RKO (cell line): ENCODE data around the gene SLC66A2.

Experiments used
- DNase-seq: peaks from one replicate; pipeline ENCODE4 v3.0.0-alpha.2; 2016; ENCODE audit warnings: low spot score

Gene SLC66A2

GRCh38 chr18:79937103-79937860 is 14.2 kb downstream of the SLC66A2 start:
- DNase-seq: no peak

- no peak for DNase-seq
Observed at GRCh38 chr18:79936641-79937040, 14.8 kb downstream of the SLC66A2 start.

GRCh38 chr18:79935925-79936324 is 15.5 kb downstream of the SLC66A2 start:
- no peak for DNase-seq

DNA sequence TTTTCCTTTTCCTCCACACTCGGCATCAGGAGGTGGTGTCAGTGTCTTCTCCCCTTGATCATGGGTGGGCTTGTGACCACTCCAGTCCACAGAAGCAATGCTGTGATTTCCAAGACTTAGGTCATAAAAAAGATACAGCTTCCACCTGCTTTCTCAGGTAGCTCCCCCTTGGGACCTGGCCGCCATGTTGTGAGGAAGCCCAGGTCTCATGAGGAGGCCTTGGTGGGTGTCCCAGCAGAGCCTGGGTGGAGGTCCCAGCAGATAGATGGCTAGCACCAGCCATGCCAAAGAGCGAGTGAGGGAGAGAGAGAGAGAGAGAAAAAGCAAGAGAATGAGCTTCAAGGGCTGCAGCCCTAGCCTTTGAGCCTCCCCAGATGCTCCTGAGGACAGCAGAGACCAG is 16.0 kb downstream of the SLC66A2 start:
- DNase-seq: no peak

- DNase-seq: no peak
Observed at GRCh38 chr18:79935098-79935480, 16.4 kb downstream of the SLC66A2 start.

DNA sequence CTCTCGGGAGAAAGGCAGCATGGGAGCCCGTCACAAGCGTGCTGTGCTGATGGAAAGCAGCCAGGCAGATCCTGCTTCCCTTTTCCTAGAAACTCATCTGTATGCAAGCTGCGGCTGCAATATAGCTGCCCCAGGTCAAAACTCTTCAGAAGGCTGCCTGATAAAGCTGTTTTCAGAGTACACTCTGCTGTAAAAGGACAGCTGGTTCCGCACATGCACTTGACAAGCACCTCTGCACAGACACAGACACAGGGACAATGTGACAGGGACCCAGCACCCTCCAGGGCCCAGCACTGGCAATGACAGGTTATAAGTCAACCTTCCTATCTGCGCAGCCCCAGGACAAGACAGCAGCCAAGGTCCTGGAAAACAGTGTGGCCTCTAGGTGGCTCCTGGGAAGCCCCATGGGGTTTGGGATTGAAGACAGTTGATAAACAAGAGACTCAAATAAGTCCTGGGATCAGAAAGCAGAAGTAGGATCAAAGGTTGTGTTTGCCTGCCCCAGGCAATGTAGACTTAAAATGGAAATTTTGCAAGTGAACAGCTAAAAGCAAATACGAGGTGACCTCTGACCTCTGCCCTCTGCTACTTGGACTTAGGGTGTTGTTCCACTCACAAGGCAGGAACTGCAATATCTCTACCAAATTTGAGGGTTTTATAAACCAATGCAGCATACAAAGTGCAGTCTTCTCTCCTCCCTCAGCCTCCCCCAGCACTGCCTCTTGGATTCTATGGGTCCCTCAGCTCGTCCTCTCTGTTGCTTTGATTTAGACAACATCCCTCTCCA is 16.9 kb downstream of the SLC66A2 start:
- DNase-seq: no peak

GRCh38 chr18:79933765-79934164 is 17.7 kb downstream of the SLC66A2 start:
- no peak for DNase-seq

GRCh38 chr18:79932907-79933306 is 18.5 kb downstream of the SLC66A2 start:
- DNase-seq: no peak

DNA sequence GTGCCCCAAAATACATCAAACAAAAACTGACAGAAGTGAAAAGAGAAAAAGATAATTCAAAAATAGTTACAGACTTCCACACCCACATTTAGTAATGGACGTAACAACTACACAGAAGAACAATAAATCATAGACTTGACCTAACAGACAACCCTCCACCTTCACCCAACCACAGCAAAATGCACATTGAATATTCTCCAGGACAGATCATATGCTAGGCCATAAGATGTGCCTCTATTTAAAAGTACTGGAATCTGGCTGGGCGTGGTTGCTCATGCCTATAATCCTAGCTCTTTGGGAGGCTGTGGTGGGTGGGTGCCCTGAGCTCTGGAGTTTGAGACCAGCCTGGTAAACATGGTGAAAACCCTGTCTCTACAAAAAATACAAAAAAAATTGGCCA is 20.0 kb downstream of the SLC66A2 start:
- no peak for DNase-seq

DNA sequence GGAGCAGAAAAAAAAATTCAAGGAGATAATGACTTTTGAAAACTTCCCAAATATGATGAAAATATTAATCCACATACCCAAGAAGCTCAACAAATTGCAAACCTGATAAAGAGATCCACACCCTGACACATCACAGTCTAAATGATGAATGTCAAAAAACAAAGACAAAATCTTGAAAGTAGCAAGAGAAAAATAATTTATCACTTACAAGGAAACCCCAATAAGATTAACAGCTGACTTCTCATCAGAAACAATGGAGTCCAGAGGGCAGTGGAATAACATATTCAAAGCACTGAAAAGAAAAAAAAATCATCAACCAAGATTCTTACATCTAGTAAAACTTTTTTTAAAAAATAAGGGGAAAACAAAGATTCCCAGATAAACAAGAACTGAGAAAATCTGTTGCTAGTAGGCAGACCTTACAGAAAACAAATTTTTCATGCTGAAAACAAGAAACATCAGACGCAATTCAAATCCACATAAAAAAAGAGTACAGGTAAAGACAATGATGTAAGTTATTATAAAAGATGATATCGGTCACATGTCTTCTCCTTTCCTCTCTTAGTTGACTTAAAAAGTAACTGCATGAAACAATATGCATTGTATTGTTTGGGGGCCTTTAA is 21.3 kb downstream of the SLC66A2 start:
- peak; percentile 36 for DNase-seq

DNA sequence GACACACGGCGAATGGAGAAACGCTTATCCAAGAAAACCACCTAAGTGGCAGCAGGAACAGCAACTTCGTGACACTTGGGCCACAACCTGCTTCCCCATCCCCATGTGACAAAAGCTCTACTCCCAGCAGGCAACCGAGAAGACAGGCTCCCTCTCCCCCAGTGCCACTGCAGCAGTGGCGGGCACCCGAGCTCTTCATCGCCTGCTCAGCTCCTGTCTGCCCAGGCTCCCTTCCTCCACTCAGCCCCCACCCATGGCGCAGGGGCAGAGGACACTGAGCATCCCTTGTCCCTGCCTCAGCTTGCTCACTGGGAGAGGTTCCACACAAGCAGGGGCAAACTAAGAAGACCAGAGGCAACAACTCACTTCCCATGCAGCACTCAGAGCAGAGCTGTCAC is 22.9 kb downstream of the SLC66A2 start:
- no peak for DNase-seq

- no peak for DNase-seq
Observed at GRCh38 chr18:79927607-79928562, 23.6 kb downstream of the SLC66A2 start.

DNA sequence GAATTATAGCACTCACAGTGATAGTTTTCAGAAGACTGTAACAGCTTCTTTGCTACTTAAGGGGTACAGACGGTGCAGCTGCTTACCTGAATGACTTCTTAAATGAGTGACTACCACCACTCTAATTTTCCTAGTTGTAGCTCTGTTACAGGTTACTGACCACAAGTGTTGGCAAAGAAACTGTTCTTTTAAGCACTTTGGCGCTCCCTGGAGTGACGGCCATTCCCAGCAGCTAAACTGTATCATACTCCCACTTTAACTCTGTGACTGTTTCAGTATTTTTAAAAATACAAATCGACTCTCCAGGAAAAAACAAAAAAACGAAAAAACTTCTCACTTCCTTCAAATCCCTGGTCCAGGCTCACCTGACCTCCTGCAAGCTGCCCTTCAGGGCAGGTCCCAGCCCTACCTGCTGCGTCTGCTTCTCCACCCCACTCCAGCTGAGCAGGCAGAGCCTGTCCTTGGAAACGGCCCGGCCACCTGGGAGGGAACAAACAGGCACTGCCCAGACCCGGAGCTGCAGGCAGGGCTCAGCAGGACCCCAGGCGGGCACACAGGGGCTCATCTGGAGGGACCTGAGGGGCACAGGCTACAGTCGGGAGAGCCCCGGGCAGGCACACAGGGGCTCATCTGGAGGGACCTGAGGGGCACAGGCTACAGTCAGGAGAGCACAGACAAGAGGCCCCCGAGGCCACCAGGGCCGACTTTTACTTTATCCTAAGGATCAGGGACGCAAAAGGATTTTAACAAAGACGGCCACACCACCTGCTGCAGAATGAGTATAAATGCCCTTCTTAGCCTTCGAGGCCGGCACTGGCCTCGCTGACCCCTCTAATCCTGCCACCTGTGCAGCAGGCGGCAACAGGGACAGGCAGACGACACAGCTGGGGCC is 24.5 kb downstream of the SLC66A2 start:
- DNase-seq: no peak

GRCh38 chr18:79926306-79926705 is 25.1 kb downstream of the SLC66A2 start:
- DNase-seq: no peak

DNA sequence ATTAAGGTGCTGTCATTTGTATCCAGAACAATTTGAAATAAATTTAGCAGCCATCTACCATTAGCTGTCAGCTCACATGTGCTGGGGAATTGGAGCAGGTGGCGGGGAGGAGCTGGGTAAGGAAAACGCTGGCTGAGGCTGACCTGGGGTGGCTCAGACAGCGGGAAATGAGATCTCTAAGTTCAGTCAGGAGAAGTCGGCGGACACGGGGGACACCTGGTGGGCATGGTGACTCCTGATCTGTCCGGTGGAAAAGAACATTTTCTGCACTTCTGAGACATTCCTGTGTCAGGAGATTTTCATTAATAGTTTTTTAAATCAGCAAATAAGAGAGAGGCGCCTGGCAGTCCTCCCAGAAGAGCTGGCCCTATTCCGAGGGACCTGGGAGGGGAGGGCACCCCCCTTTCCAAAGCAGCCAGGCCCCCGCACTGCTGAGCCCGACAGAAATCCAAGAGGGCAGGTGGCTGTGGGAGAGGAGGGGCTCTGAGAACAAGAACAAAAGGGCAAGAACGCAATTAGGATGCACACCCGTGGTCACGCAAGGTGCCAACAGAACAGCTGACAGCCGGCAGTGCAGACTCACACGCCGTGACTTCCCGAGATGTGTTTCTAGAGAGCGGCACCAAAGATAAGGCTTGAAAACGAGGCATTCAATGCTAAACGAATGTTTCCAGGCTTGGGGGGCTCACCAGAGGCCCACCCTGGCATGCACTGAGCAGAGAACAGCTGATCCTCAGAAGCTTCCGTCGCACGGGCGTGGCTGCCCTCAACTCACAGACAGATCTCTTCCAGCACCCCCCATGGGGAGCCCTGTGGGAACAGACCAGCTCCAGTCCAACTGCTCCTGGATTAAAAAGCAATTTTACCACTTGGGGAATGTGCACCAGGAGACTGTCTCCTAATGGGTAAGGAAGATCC is 26.4 kb downstream of the SLC66A2 start:
- DNase-seq: no peak

- DNase-seq: no peak
Observed at GRCh38 chr18:79923896-79924585, 27.4 kb downstream of the SLC66A2 start.

- no peak for DNase-seq
Observed at GRCh38 chr18:79922971-79923411, 28.5 kb downstream of the SLC66A2 start.

GRCh38 chr18:79921984-79922965 is 29.2 kb downstream of the SLC66A2 start:
- no peak for DNase-seq
